Panc1 (cell line): Measurements from ENCODE around the gene TTLL11.

ENCODE experiments used
- POLR2AphosphoS5 ChIP-seq: IDR thresholded peaks from 2 replicates; pipeline ENCODE4 v1.6.1; 2012; ENCODE audit warnings: mild to moderate bottlenecking, low read depth, low read length, moderate library complexity
- SIN3A ChIP-seq: IDR thresholded peaks from 2 replicates; pipeline ENCODE4 v1.6.1; 2012; ENCODE audit warnings: low read depth, mild to moderate bottlenecking, low read length, moderate library complexity, borderline replicate concordance; ENCODE audit not compliant: insufficient read depth
- TF ChIP-seq, protein P1 (sequence below): fragments of 450-650 bp; IDR thresholded peaks from 2 replicates; pipeline ENCODE4 v1.5.1; 2017; ENCODE audit warnings: mild to moderate bottlenecking

DNA sequence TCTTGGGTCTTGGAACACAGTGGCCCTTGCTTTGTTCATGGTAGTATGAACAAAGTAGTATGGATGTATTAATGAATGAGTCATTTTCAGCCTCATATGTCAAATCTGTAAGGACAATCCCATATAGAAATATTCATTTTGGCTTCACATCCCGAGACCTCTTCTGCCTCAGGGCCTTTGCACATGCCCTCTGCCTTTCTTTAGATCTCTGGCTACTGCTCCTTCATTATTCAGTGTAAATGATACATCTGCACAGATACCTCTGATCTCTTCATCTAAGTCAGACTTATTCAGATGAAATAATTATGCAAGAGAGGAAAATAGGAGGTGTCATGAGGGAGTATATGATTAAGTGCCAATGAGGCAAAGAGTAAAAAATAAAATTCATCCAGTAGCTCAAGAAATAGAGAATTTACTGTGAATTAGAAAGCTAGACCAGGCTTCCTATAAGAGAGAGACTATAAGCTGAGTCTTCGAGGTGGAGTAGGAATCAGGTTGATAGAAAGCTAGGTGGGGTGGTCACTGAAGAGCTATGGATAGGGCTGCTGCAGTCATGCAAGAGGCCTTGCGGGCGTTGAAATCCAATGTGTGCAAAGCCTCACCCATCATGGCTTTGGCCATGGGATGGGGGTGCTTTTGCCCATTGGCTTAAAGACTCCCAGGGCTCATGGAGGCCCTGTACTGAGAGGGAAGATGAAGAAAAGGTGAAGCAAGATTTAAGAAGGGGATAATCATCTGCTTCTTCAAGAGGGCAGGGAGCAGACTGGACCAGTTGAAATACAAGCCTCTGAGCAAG lies 3.7 kb upstream of the TTLL11 start:
- TF ChIP-seq POLR2AphosphoS5 (no peak), SIN3A (no peak)
- TF ChIP-seq, protein P1, sequence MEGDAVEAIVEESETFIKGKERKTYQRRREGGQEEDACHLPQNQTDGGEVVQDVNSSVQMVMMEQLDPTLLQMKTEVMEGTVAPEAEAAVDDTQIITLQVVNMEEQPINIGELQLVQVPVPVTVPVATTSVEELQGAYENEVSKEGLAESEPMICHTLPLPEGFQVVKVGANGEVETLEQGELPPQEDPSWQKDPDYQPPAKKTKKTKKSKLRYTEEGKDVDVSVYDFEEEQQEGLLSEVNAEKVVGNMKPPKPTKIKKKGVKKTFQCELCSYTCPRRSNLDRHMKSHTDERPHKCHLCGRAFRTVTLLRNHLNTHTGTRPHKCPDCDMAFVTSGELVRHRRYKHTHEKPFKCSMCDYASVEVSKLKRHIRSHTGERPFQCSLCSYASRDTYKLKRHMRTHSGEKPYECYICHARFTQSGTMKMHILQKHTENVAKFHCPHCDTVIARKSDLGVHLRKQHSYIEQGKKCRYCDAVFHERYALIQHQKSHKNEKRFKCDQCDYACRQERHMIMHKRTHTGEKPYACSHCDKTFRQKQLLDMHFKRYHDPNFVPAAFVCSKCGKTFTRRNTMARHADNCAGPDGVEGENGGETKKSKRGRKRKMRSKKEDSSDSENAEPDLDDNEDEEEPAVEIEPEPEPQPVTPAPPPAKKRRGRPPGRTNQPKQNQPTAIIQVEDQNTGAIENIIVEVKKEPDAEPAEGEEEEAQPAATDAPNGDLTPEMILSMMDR: no peak
